Lower leg skin (tissue), 4 donors: ENCODE data around the gene MRPL9. TPM values are rescaled to one million over a fixed set of nuclear protein-coding genes. Genes with fewer than 3 reads are reported as not detected.

Experiments
- DNase-seq, 2 donors: peaks; one replicate each; pipeline ENCODE4 v3.0.0-alpha.2; 2019; ENCODE audit warnings: low spot score in 2 of 2
- H3K4me3 ChIP-seq: fragments of 200-600 bp; sonication (generic); 2 replicates; pipeline ENCODE4 v1.5.1; 2017; ENCODE audit warnings: mild to moderate bottlenecking, low read depth; ENCODE audit not compliant: poor library complexity, severe bottlenecking
- CTCF ChIP-seq, 3 donors: fragments of 450-650 bp; IDR thresholded peaks; one replicate each; pipeline ENCODE4 v1.5.1; 2016; ENCODE audit warnings: antibody characterized with exemption in 3 of 3, mild to moderate bottlenecking in 3 of 3, moderate library complexity in 2 of 3
- POLR2A ChIP-seq, 2 donors: fragments of 450-650 bp; IDR thresholded peaks; one replicate each; pipeline ENCODE4 v1.6.1; 2016 to 2017; ENCODE audit warnings: antibody characterized with exemption in 2 of 2, mild to moderate bottlenecking in 1 of 2, moderate library complexity in 1 of 2
- WGBS, 2 donors: methylation state at CpG; one replicate each; pipeline ENCODE4 v1.1.5; 2018; 5-methylcytosine and 5-hydroxymethylcytosine counted together
- intact Hi-C: fragments of 100-400 bp; cut with DNase I; formaldehyde crosslinking; loops from one replicate; pipeline ENCODE4 v1.15.0; 2023; ENCODE audit warnings: low total_unique reads
- total RNA-seq, 4 donors: library from RNA; depleted of rRNA; stranded (reverse); fragments of >200 nt; gene quantifications; one replicate each; pipeline ENCODE4 v1.1.0, GENCODE V29; 2016

MRPL9 gene
- total RNA-seq, 4 donors from 2014 or later: 48.8 to 112 (median 66.4) TPM

GRCh38 chr1:151714820-151715725, 48.2 kb downstream of the MRPL9 start:
- no peak overlapping the region for H3K4me3 ChIP-seq
- intact Hi-C loops: no loop called here

GRCh38 chr1:151713874-151714273, 49.4 kb downstream of the MRPL9 start:
- no peak for TF ChIP-seq CTCF (IDR thresholded peaks at IDR 0.05)
- TF ChIP-seq POLR2A (IDR thresholded peaks at IDR 0.05): no peak
- no peak overlapping the region for H3K4me3 ChIP-seq
- 60 to 65% methylated on average over 2 of the region's 2 CpGs for WGBS, 2 donors
- intact Hi-C loops: no loop called here
- no peak for DNase-seq

More at GRCh38 chr1:151714820-151715725, 48.2 kb downstream of the MRPL9 start:
- 75 to 78% methylated on average over 10 of the region's 10 CpGs for WGBS, 2 donors
- TF ChIP-seq CTCF (IDR thresholded peaks at IDR 0.05): no peak
- no peak for TF ChIP-seq POLR2A (IDR thresholded peaks at IDR 0.05)
- no peak for DNase-seq

GRCh38 chr1:151713044-151713443, 50.3 kb downstream of the MRPL9 start:
- TF ChIP-seq CTCF (IDR thresholded peaks at IDR 0.05) (no peak), POLR2A (IDR thresholded peaks at IDR 0.05) (no peak)
- 69 to 86% methylated on average over 2 of the region's 2 CpGs for WGBS, 2 donors
- H3K4me3 ChIP-seq: no peak overlapping the region
- no peak for DNase-seq
- intact Hi-C loops: no loop called here

GRCh38 chr1:151711951-151712350, 51.3 kb downstream of the MRPL9 start:
- intact Hi-C loops: no loop called here
- DNase-seq: no peak
- 75 to 80% methylated on average over 10 of the region's 10 CpGs for whole genome bisulfite sequencing, 2 donors
- TF ChIP-seq CTCF (IDR thresholded peaks at IDR 0.05) (no peak), POLR2A (IDR thresholded peaks at IDR 0.05) (no peak)
- no peak overlapping the region for H3K4me3 ChIP-seq

- 85 to 87% methylated on average over 21 of the region's 21 CpGs for WGBS, 2 donors
- intact Hi-C loops: no loop called here
- TF ChIP-seq POLR2A (IDR thresholded peaks at IDR 0.05): no peak
- no peak for TF ChIP-seq CTCF (IDR thresholded peaks at IDR 0.05)
Measured at GRCh38 chr1:151711044-151711800, 52.1 kb downstream of the MRPL9 start.

More at GRCh38 chr1:151711044-151711800, 52.1 kb downstream of the MRPL9 start:
- no peak for DNase-seq
- H3K4me3 ChIP-seq: no peak overlapping the region
